SKM-1 treated with dmso at 0.1 percent for 144 hours (cell line): ENCODE measurements around the gene CEP41.

ENCODE experiments used
- DNase-seq: peaks from one replicate; lab custom pipeline; 2025; ENCODE audit not compliant: unreplicated experiment; lab: John Stamatoyannopoulos, UW

CEP41 gene

DNA sequence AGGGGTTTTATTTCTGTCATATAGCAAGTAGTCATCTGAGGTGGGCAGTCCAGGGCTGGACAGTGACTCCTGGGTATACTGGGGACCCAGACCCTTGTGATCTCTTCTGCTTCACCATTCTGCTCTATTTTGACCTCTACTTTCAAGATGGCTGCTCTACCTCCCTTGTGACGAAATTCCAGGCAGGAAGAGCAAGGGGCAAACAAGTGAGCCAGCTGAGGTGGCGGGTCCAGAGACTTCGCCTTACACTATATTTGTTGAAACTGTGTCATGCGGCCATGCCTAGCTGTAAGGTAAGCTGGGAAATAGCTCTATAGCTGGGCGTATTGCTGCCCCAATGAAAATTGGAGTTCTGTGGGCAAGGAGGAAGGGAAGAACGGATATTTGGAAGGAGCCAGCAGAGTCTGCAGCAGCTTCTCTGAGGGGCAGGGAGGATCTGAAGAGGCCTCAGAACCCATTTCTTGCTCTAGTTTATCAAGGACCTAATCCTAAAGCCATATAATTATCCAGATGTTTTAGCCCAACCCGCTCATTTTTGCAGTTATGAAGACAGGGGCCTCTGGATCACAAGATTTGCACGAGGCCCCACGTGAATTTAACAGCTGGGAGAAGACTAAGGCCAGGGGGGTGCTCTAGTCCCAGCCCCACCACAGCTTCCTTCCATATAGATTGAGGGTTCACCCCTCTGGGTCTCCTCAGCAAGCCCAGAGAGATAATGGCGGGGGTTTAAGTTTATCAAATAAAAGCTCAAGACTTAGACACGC, 68.2 kb downstream of the CEP41 start:
- no peak for DNase-seq

DNA sequence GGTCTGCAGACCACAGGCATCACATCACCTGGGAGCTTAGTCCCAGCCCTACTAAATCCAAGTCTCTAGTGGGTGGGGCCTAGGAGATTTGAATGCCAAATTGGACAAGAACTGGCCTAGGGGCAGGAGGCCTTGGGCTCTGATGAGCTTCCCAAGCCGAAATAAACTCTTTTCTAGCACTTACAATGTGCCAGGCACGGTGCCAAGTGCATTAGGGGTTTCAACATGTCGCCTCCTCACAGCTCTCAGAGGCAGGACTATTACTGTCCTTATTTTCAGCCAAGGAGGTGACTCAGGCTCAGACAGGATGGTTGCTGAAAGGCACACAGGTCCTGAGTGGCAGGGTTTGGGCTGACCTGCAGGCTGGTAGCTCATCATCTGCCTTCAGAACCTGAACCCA, 69.8 kb downstream of the CEP41 start:
- no peak for DNase-seq

DNA sequence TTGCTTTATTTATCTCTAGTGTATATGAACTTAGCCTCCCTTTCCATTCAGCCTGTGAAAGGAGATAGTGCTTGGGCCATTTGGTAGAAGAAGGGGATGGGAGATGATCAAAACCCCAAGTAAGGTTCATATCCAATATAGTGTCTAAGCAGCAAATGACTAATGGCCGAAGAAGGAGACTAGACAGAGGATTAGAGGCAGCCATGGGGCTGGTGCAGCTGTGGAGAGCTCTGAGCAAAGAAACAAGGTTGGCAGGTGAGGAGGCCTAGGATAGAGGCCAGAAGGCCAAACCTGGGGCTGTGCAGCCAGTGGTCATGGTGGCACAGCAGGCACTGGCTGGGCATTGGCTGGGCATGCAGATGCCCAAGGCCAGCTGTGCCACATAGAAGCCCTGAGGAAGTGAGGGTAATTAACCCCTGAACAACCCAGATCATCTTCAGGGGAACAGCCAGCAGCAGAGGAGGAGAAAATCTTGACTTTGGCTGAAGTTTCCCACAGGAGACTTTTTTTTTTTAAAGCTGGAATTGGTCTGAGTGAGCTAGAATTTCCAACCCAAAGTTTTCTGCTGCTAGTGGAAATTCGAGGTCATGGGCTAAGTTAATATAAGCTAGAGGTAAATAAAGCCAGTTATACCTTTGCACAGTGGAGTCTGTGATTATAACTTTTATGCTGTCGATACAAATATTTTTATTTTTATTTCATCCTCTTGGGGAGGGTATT, 70.8 kb downstream of the CEP41 start:
- DNase-seq: no peak

DNA sequence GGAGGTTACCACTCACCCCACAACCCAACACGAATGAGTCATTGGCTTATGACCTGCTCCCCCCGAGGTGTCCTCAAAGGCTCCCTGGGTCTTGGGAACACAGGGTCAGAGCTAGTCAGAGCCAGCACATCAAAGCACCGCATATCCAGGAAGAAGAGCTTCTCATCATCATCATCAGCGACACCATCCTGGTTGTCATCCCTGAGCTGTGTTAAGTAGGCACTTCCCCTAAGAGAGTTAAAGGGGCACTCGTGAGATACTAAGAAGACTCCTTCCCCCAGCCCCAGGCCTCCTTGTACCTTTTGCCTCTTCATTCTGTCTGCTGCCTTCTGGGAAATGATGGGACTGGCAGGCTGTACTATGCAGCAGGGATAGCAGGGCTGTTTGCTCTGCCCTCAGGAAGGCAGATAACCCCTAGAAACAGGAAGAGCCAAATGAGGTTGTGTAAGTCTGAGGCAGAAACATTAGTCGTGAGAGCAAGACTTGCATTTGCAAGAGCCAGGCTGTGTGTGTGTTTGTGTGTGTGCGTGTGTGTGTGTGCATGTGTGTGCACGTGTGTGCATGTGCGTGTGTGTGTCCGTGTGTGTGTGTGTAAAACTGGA, 71.6 kb downstream of the CEP41 start:
- peak; percentile 72 for DNase-seq

DNA sequence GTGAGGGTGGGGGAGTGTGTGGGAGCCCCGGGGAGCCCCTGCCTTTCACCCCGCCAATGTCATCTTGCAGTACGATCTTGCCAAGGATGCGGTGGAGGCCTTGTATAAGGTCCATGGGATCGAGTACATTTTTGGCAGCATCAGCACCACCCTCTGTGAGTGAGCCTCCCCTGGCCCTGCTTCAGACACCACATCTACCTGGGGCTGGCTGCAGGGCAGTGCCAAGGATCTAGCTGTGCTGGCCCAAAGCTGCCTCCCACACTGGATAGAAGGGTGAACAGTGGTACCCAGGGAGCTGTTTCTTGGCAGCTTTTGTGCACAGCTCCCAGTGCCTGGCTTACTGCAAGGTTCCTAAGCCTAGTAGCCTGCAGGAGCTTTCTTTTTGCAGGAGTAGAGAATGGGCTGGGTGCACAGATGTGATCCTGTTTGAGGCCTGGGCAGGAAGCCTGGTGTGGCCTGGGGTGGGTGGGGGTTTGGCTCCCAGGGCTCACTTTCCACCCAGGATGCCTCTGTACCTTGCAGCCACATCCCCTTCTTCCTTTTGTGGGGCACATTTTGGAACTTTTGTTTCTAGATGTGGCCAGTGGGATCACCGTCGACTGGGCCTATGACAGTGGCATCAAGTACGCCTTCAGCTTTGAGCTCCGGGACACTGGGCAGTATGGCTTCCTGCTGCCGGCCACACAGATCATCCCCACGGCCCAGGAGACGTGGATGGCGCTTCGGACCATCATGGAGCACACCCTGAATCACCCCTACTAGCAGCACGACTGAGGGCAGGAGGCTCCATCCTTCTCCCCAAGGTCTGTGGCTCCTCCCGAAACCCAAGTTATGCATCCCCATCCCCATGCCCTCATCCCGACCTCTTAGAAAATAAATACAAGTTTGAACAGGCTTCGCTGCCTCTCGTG, 72.7 kb downstream of the CEP41 start:
- DNase-seq: no peak

DNA sequence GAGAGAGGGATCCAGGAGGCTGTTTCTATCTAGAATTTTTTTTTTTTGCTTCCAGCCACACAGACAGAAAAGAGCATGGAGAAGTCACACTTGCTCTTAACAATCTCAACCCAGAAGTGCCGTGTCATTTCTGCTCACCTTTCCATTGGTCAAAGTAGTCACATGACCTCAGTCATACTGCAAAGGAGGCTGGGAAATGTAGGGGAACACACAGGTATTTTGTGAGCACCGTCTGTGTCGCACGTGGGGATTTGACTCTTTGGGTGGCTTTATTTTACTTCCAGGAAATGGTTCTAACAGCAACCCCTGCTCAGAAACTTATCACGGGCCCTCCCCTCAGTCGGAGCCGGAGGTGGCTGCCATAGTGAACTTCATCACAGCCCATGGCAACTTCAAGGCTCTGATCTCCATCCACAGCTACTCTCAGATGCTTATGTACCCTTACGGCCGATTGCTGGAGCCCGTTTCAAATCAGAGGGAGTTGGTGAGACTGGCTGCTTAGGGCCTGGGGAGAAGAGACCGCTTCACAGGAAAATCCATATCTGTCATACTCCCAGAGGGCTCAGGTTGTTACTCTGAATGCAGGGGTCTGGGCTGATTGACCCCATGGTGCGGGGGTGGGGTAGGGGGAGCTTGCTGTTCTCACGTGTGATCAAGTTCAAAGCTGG, 73.6 kb downstream of the CEP41 start:
- DNase-seq: no peak

DNA sequence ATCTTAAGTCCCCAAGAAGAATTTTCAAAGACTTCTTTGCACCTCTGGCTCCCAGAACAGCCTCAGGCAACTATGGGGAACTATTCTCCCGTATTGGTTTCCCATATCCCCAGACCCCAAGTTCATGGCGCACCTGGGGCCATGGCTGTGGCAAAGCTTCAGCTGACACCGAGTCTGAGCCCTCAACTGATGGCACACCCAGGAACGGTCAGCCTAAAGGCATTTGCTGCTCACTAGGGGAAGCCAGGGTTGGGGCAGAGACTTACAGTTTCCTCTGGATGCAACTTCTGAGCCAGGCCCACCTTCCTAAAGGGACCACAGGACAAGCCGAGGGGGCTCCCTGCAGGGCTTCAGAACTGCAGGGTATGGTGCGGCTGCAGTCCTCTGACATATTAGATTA, 74.3 kb downstream of the CEP41 start:
- no peak for DNase-seq

DNA sequence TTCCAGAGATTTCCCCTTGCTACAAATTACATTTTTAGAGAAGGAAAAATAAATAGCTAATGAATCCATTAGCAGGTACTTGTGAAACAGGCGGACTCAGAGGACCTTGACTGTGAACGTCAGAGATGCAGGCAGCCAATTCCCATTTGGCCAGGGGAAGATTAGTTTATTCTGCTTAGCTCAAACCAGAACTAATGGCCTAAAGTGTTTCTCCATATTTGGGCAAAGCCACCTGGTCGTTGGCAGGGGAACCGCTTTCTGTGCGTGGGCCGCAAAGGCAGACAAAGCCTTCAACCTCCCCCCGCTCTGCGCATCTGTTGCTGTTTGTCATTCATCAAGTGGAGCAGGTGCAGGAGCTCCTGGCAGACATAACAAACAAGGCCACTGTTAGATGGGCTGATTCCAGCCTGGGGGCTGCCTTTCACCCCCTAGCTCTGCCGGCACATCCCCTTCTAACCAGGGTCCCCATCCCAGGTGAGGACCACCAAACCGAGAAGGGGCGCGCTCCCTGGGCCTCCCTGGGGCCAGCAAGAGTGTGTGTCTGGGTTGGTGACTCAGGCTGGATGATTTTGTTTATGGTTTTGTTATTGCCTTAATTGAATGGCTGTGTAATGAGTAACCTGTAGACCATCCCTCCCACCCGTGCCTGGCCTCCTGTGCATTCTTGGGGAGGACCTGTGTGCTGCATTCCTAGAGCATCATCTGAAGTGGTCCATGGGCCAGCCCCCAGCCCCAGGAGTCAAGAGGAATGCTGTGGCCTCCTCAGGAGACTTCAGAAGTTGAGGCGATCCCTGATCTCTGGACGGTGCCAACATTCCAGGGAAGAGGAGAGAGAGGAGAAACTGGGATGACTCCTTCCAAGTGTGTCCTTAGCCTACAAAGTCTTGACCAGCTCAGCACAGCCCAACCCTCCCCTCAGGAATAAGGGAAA, 75.0 kb downstream of the CEP41 start:
- DNase-seq: no peak

DNA sequence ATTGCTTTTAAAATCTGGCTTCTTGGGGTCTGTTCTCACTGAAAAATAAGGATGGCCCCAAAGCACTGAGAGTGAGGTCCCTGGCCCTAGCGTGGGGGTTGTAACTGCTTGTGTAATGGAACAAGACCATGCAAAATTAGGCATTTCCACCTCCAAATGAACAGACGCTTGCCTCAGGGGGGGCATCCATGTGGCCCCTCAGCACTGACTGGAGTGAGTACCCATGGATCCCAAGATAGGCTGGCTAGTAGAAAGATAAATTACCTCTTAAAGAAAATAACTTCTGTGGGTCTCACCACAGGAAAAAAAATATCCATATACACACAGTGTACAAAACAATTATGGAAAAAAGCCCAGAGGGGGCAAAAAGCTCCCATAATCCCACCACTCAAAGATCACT, 75.7 kb downstream of the CEP41 start:
- no peak for DNase-seq

DNA sequence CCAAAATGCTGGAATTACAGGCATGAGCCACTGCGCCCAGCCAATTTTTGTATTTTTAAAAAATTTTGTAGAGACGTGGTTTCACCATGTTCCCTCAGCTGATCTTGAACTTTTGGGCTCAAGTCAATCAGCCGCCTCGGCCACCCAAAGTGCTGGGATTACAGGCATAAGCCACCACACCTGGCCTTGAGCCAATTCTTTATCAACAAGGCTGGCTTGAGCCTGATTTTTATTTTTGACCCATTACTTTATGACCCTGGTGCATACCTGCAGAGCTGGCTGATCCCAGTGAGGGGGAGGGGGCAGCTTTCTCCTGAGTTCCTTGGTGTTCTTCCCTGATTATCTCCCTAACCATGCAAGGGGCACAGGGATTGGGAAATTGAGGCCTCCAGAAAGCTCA, 76.4 kb downstream of the CEP41 start:
- DNase-seq: no peak

DNA sequence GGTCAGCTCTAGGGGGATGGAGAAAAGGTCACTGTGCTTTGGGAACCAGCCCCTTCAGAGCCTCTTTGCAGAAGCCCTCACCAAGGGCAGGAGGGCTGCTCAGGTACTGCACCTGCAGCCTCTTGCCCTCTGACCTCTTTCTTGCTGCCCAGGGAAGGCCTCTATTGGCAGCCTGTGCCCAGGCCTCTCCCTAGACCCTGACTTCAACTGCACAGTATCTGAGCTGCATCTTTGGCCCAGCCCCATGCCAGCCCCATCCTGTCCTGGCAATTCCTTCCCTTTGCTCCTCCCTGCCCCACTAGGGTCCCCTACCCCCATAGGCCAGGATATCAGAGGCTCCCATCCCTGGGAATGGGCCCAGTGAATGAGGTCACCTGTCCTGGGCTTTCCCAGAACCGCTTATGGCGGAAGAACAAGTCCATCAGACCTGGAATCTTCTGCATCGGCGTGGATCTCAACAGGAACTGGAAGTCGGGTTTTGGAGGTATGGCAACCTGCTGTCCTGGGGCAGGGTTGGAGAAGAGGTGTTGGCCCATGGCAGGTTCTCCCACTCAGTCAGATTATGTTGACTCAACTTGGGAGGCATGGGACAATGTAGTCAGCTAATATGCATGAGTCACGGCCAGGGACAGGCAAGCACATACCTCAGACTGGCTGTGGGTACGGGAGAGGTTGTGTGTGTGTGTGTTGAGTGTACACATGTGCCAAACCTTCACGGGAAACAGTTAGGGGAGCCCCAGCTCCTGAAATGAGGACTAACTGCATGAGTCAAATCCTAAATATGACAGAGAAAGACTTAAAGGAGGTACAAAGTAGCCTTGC, 77.6 kb downstream of the CEP41 start:
- DNase-seq: no peak

DNA sequence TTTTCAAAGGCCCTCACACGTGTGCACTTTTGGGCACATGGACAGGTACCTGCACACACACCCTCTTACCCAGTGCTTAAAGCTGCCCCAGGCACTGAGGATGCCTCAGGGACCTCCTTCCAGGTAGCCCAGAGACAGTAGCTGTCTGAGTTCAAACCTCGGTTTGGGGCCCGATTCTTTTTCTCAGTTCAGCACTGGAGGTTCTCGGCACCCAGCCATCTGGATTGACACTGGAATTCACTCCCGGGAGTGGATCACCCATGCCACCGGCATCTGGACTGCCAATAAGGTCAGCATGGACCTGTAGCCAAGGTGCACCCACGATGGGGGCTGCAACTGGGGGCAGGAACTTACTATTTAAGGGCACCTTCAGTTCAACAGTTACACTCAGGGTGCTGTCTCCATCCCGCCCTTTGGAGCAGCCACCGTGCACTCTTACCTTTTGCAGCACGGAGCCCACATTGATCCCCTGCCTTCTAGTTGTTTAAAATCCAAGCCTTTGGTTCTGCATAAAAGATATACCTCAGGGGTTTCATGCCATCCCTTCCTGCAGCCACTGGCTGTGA, 78.5 kb downstream of the CEP41 start:
- DNase-seq: no peak

DNA sequence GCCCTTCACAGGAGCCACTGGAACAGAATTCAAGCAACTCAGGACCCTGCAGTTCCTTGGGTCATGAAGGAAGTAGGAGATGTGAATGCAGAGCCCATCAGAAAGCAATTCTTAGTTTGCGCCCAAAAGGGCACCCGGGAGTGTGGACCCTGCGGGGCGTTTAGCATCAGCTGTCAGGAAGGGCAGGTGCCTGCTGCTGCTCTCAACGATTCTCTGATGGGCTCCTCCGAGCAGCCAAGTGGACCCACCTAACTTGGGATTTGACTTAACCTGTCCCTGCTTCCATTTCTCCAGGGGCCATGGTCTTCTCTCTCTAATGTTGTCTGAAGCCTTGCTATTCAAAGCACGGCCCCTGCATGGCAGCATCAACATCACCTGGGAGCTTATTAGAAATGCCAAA, 79.1 kb downstream of the CEP41 start:
- no peak for DNase-seq

DNA sequence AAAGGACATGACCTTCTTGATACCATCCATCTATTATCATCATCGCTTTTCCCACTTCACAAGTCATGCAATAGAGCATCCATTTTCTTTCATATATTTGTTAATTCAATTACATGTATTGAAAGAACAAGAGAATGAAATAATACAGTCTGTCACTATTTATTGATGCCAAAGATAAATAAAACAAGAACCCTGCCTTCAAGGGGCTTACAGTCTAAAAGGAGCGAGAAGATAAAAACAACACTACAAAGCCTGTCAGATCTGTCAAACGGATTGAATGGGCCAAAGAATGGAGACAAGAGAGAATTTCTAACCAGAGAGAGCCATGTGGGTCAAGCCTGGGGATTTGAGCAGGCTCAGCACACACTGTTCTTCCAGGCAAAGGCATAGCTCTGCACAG, 80.3 kb downstream of the CEP41 start:
- no peak for DNase-seq

DNA sequence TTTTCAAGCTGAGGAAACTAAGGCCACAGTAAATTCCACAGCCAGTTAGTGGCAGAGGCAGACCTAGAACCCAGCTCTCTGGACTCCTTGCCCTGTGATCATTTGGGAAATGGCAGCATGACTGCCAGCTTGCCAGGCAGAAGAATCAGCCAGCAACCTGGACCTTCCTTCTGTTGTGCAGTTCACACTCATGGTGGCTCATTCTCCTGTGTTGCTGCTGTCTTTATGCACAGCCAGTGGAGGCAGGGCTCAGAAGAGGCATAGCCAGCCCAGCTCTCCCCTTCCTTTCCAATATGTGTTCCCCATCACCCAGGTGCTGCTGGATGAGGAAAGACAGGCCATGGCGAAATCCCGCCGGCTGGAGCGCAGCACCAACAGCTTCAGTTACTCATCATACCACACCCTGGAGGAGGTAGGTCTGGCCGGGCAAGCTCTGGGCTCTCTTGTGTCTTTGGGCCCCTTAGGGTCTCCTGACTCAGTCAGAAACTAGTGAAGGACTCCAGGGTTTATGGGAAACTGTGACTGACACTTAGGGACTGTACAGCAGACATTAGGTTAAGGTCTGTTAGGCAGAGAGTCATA, 81.4 kb downstream of the CEP41 start:
- DNase-seq: no peak

DNA sequence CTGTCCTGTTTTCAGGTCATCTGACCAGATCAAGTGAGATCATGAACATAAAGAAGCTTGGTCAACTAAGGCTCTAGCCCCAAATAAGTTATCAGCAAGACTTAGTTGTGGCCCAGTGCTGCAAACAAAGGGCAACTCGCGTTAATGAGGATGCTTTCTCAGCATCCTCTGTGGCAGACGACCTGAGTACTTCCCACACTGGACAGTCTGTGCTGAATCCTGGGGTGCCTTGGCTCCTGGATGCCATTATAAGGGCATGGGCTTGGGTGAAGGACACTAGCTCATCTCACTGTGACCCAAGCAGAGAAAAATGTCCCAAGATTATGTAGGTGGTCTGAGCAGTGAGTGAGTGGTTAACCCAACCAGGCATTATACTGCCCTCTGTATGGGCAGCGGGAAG, 82.3 kb downstream of the CEP41 start:
- DNase-seq: no peak

DNA sequence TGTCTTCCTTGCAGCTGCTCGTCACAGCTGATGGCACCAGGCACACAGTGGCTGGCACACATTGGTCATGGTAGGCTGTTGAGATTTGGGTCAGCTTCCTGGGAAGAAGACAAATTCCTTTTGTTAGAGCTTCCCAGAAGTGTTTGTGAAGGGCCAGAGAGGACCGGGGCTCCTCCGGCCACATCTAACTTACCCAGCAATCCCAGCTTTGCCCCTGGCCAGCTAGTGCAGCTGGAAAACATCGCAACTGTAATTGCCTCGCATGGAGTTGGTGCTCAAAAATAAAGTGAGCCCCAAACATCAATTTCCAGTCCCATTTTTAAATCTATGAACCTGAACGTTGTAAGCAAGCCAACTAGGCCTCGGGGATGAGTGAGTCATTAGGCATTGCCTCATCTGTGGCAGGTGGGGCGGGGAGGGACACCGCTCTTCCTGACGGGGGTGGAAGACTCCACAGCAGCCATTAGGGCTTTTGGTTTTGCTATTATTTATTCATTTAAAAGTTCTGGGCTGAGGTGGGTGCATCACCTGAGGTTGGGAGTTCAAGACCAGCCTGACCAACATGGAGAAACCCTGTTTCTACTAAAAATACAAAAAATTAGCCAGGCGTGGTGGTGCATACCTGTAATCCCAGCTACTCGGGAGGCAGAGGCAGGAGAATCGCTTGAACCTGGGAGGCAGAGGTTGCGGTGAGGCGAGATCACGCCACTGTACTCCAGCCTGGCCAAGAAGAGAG, 83.8 kb downstream of the CEP41 start:
- no peak for DNase-seq
